CD4-positive, alpha-beta T cell (primary cell): ENCODE results near the gene DNM1. TPM values are rescaled to one million over a fixed set of nuclear protein-coding genes. Genes with fewer than 3 reads are reported as not detected.

ENCODE experiments used
- ATAC-seq: fragments of 200-7000 bp; cut with Tn5 transposase; one replicate; pipeline ENCODE4 v1.10.0; 2022; ENCODE audit warnings: mild to moderate bottlenecking; ENCODE audit not compliant: poor library complexity
- CTCF ChIA-PET: fragments of 350-600 bp; sonication (Branson Sonifier 250); formaldehyde crosslinking; loops from one replicate; lab custom pipeline; 2021; ENCODE audit warnings: antibody characterized with exemption, inconsistent platforms; lab: Charles Lee
- POLR2A ChIA-PET: fragments of 350-600 bp; sonication (Branson Sonifier 250); formaldehyde crosslinking; loops from one replicate; lab custom pipeline; 2021; ENCODE audit warnings: antibody characterized with exemption, inconsistent platforms; lab: Charles Lee
- DNase-seq, 14 experiments: peaks; one replicate each; pipeline ENCODE4 v3.0.0-alpha.2; 2013 to 2020; ENCODE audit warnings: mixed read lengths in 2 of 14
- H3K27ac ChIP-seq, 2 donors: one replicate each; pipeline versions ENCODE4 v1.5.1 to v1.7.0; 2013; ENCODE audit warnings: low read length in 2 of 2, low read depth in 1 of 2, mild to moderate bottlenecking in 1 of 2
- H3K27me3 ChIP-seq, 2 experiments: 1 replicate in 1 of 2; 2 replicates in 1 of 2; pipeline versions ENCODE4 v1.6.1 to v1.7.0; 2013; ENCODE audit warnings: low read length in 2 of 2, control low read depth in 1 of 2, mild to moderate bottlenecking in 1 of 2, moderate library complexity in 1 of 2; ENCODE audit not compliant: insufficient read depth in 2 of 2, control insufficient read depth in 1 of 2
- H3K36me3 ChIP-seq: one replicate; pipeline ENCODE4 v1.6.1; 2013; ENCODE audit warnings: low read length, control low read depth; ENCODE audit not compliant: insufficient read depth
- H3K4me1 ChIP-seq: one replicate; pipeline ENCODE4 v1.6.1; 2013; ENCODE audit warnings: low read length, control low read depth; ENCODE audit not compliant: insufficient read depth
- H3K4me3 ChIP-seq: one replicate; pipeline ENCODE4 v1.5.1; 2013; ENCODE audit warnings: mild to moderate bottlenecking, low read length, moderate library complexity
- H3K9me3 ChIP-seq, 2 experiments: 1 replicate in 1 of 2; 2 replicates in 1 of 2; pipeline versions ENCODE4 v1.6.1 to v1.7.0; 2013; ENCODE audit warnings: low read length in 2 of 2, mild to moderate bottlenecking in 2 of 2, control low read depth in 1 of 2, moderate library complexity in 1 of 2; ENCODE audit not compliant: control insufficient read depth in 1 of 2, insufficient read depth in 1 of 2
- H3K27ac Mint-ChIP-seq: one replicate; pipeline ENCODE4 v1.8.0; 2020; ENCODE audit warnings: mixed read lengths
- H3K27me3 Mint-ChIP-seq: one replicate; pipeline ENCODE4 v1.8.0; 2021; ENCODE audit warnings: mixed read lengths
- H3K36me3 Mint-ChIP-seq: one replicate; pipeline ENCODE4 v1.8.0; 2021; ENCODE audit warnings: low read depth, mixed read lengths
- H3K4me1 Mint-ChIP-seq: one replicate; pipeline ENCODE4 v1.8.0; 2021; ENCODE audit warnings: low read depth, mixed read lengths
- H3K4me3 Mint-ChIP-seq: one replicate; pipeline ENCODE4 v1.8.0; 2020; ENCODE audit warnings: mild to moderate bottlenecking, mixed read lengths
- H3K9me3 Mint-ChIP-seq: one replicate; pipeline ENCODE4 v1.8.0; 2020; ENCODE audit warnings: mixed read lengths
- intact Hi-C, 2 experiments: fragments of 100-400 bp; cut with DNase I in 1 of 2; cut with micrococcal nuclease in 1 of 2; formaldehyde crosslinking; loops; one replicate each; pipeline versions ENCODE4 v1.15.1 to v1.9.0; 2023 to 2025; cut with DNase I, micrococcal nuclease
- total RNA-seq, 174 experiments: library from RNA in 2 of 174; stranded (reverse) in 2 of 174; gene quantifications; one replicate each; pipeline ENCODE4 v1.2.3 and lab custom pipeline; 2021 to 2026
- TF ChIP-seq, protein P1 (sequence below): fragments of 200-600 bp; IDR thresholded peaks from one replicate; pipeline ENCODE4 v1.8.0; 2022; ENCODE audit warnings: antibody characterized with exemption, mild to moderate bottlenecking

The DNM1 gene
- total RNA-seq, 2 experiments from 2014 or later, result 1.8 to 2.5 TPM

DNA sequence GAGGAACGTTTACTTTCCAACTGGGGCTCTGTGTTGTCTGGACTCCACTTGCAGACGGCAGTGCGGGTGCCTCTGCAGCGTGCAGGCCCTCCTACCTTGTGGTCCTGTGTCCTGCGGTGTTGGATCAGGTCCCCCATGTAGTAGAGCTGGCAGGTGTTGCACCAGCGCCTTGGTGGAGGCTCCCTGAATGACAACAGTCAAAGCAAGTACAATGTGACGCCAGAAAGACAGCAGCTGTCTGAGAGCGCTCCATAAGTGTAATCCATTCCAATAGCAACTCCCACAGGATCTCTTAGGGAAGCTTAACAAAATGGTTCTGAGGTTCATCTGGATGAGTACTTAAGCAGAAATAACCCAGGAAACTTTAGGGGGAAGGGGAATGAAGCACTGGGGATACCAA lies 33.3 kb upstream of the DNM1 start:
- CTCF ChIA-PET, result no interaction called here
- ATAC-seq, result no peak
- TF ChIP-seq, protein P1, sequence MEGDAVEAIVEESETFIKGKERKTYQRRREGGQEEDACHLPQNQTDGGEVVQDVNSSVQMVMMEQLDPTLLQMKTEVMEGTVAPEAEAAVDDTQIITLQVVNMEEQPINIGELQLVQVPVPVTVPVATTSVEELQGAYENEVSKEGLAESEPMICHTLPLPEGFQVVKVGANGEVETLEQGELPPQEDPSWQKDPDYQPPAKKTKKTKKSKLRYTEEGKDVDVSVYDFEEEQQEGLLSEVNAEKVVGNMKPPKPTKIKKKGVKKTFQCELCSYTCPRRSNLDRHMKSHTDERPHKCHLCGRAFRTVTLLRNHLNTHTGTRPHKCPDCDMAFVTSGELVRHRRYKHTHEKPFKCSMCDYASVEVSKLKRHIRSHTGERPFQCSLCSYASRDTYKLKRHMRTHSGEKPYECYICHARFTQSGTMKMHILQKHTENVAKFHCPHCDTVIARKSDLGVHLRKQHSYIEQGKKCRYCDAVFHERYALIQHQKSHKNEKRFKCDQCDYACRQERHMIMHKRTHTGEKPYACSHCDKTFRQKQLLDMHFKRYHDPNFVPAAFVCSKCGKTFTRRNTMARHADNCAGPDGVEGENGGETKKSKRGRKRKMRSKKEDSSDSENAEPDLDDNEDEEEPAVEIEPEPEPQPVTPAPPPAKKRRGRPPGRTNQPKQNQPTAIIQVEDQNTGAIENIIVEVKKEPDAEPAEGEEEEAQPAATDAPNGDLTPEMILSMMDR, result no peak
- no peaks in the 10 kb centered on the region for H3K4me1 Mint-ChIP-seq
- POLR2A ChIA-PET, result interaction anchor here (1.8 kb wide), 1 partner anchor 9 kb away, joined by 6 read pairs; the partner anchor contains the start of gene BBLN
- no peaks in the 10 kb centered on the region for H3K9me3 Mint-ChIP-seq
- DNase-seq, result no peak
- Histone ChIP-seq H3K27ac (no peak overlapping the region), H3K4me3 (no peak overlapping the region), H3K27me3 (no peaks in the 10 kb centered on the region), H3K9me3 (no peaks in the 10 kb centered on the region), H3K36me3 (peaks cover 50% of the 10 kb centered on the region), H3K4me1 (no peaks in the 10 kb centered on the region)
- H3K36me3 Mint-ChIP-seq, result peaks cover 63% of the 10 kb centered on the region
- no peaks in the 10 kb centered on the region for H3K27me3 Mint-ChIP-seq
- intact Hi-C loops, result no loop called here
- H3K27ac Mint-ChIP-seq, result no peak overlapping the region
- H3K4me3 Mint-ChIP-seq, result no peak overlapping the region

DNA sequence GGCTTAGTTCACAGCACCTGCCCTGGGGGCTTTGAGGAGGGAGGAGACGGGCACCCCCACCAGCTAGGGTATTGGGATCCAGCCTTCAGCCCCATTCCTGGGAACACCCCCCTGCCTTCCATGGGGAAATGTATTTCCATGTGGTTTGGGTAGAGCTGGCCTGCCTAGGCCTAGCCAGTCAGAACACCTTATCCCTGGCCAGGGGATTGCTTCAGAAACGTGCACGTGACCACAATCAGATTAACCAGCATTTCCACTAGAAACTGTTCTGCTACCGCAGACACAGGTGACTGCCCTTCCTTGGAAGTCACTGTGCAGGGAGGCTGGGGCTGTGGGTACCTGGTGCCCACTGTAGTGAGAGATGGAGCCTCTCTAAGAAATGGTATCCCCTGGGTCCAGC lies 29.1 kb upstream of the DNM1 start:
- H3K27ac ChIP-seq, result no peak overlapping the region
- ChIA-PET POLR2A (no interaction called here), CTCF (no interaction called here)
- Mint-ChIP-seq H3K4me3 (no peak overlapping the region), H3K36me3 (peaks cover 66% of the 10 kb centered on the region), H3K27me3 (no peaks in the 10 kb centered on the region), H3K27ac (no peak overlapping the region), H3K9me3 (no peaks in the 10 kb centered on the region), H3K4me1 (no peaks in the 10 kb centered on the region)
- TF ChIP-seq, protein P1, result no peak
- no peak for DNase-seq
- peaks cover 0 to 5% of the 10 kb centered on the region in 2 experiments for H3K9me3 ChIP-seq
- intact Hi-C loops, result no loop called here
- no peaks in the 10 kb centered on the region for H3K4me1 ChIP-seq
- ATAC-seq, result no peak
- no peak overlapping the region for H3K4me3 ChIP-seq
- H3K27me3 ChIP-seq, result no peaks in the 10 kb centered on the region
- peaks cover 58% of the 10 kb centered on the region for H3K36me3 ChIP-seq

DNA sequence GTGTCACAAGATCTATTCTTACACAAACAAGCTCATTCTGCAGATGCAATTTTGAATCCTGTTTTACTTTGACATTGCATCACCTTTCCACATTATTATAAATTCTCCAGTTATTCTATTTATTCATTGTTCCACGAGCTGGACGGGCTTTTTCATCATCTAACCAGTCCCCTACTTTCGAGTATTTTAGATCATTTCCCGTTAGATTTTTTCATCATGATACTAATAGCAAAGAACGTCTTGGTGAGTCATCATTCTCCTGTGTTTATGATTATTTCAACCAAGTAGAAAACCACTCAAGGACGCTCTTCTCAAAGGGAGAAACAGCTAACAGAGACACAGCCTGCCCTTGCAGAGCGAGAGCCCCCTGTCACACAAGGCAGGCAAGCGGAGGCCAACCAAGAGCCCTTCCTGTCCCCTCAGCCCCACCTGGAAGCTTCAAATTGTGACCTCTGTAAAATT lies 28.0 kb upstream of the DNM1 start:
- DNase-seq, result no peak
- peaks cover 58% of the 10 kb centered on the region for H3K36me3 ChIP-seq
- H3K4me1 Mint-ChIP-seq, result no peaks in the 10 kb centered on the region

More for the DNA sequence above, 28.0 kb upstream of the DNM1 start:
- H3K27me3 ChIP-seq, result no peaks in the 10 kb centered on the region
- H3K27ac ChIP-seq, result no peak overlapping the region
- Mint-ChIP-seq H3K36me3 (peaks cover 66% of the 10 kb centered on the region), H3K4me3 (no peak overlapping the region), H3K27ac (no peak overlapping the region), H3K27me3 (no peaks in the 10 kb centered on the region), H3K9me3 (no peaks in the 10 kb centered on the region)
- no peak overlapping the region for H3K4me3 ChIP-seq
- H3K9me3 ChIP-seq, result peaks cover 0 to 9% of the 10 kb centered on the region in 2 experiments
- ChIA-PET POLR2A (interaction anchor here (1.5 kb wide), 1 partner anchor 14 kb away, joined by 3 read pairs; no protein-coding TSS in a partner anchor), CTCF (no interaction called here)
- no peaks in the 10 kb centered on the region for H3K4me1 ChIP-seq
- ATAC-seq, result no peak
- intact Hi-C loops, result no loop called here
- TF ChIP-seq, protein P1, result no peak
